T-helper 2 cell treated with Interferon-gamma antibody and Interleukin-4, amounts not matched to agents 5 μg/mL and 100 μg/mL, for 36 hours (primary cell): ENCODE data around the gene KCND1.
"Not testable (repeated sequence)": the region's sequence is repeated elsewhere in the genome, so short reads cannot be mapped to it uniquely, and the experiment has no call there.

Experiments used
- DNase-seq: peaks from one replicate; pipeline ENCODE4 v3.0.0; 2021; ENCODE audit warnings: low spot score
- H3K27ac Mint-ChIP-seq: one replicate; pipeline ENCODE4 v1.8.0; 2021; ENCODE audit warnings: mild to moderate bottlenecking, mixed read lengths
- H3K27me3 Mint-ChIP-seq: one replicate; pipeline ENCODE4 v1.8.0; 2021; ENCODE audit warnings: low read depth, mixed read lengths
- H3K36me3 Mint-ChIP-seq: one replicate; pipeline ENCODE4 v1.8.0; 2021; ENCODE audit warnings: low read depth, mixed read lengths
- H3K4me1 Mint-ChIP-seq: one replicate; pipeline ENCODE4 v1.8.0; 2021; ENCODE audit warnings: low read depth, mixed read lengths
- H3K4me3 Mint-ChIP-seq: one replicate; pipeline ENCODE4 v1.8.0; 2022; ENCODE audit warnings: mild to moderate bottlenecking, moderate library complexity, mixed read lengths
- H3K9me3 Mint-ChIP-seq: one replicate; pipeline ENCODE4 v1.8.0; 2021; ENCODE audit warnings: mixed read lengths

Gene KCND1

DNA sequence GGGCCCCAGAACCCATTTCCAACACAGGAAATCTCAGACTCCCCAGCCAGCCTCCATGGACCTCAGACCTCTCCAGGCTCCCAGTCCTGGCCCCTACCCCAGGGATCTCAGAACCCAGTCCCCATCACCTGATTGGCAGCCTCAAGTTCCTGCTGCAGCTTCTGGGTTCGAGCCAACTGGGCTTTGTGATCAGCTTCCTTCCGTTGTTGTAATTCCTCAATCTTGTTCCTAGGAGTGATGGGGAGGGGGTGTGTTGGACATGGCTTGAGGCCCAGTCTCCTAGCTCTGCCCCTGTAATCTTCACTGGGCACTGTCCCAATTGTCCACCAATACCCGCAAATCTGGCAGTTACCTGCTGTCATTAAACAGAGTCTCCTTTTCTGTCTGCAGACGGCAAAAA lies 17.8 kb upstream of the KCND1 start:
- DNase-seq: no peak
- Mint-ChIP-seq H3K27ac (no peak overlapping the region), H3K27me3 (no peaks in the 10 kb centered on the region), H3K9me3 (no peaks in the 10 kb centered on the region), H3K4me3 (no peak overlapping the region), H3K4me1 (no peaks in the 10 kb centered on the region), H3K36me3 (peaks cover 41% of the 10 kb centered on the region)

DNA sequence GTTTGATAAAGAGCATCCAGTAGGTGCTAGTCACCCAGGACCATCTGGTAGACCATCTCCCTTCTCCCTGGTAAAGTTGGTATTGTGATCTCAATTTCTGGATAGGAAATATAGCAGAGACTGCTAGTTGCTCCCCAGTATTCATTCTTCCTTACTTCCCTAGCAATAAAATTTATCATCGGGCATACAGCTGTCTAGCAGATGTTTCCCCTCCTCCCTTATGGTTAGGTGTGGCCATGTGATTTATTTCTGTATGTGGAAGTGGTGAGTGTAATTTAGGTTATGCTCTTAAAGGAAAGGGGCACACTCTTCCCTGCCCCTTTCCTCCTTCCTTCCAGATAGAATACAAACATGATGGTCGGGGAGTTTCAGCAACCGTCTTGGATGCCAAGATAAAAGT lies 12.3 kb upstream of the KCND1 start:
- Mint-ChIP-seq H3K27ac (no peak overlapping the region), H3K4me1 (no peaks in the 10 kb centered on the region), H3K27me3 (no peaks in the 10 kb centered on the region), H3K4me3 (no peak overlapping the region), H3K36me3 (peaks cover 38% of the 10 kb centered on the region), H3K9me3 (no peaks in the 10 kb centered on the region)
- no peak for DNase-seq

DNA sequence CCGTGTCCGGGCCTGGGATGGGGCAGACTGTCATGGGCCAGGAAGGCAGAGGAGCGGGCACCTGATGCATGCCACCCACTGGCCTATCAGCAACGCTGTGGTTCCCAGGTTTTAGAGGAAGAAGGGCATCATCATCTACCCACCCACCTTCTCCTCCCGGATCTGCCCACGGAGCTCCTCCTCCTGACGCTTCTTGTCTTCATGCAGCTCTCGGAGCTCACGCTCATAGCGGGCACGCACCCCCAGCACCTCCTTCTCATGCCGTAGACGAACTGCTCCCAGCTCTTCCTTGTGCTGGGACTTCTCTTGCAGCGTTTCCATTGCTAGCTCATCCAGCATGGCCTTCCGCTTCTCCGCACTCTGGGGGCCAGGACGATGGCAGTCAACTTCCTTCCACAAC lies 11.4 kb upstream of the KCND1 start:
- peaks cover 35% of the 10 kb centered on the region for H3K36me3 Mint-ChIP-seq
- H3K9me3 Mint-ChIP-seq: no peaks in the 10 kb centered on the region
- no peak overlapping the region for H3K27ac Mint-ChIP-seq
- H3K27me3 Mint-ChIP-seq: no peaks in the 10 kb centered on the region
- H3K4me3 Mint-ChIP-seq: no peak overlapping the region
- H3K4me1 Mint-ChIP-seq: no peaks in the 10 kb centered on the region
- no peak for DNase-seq

DNA sequence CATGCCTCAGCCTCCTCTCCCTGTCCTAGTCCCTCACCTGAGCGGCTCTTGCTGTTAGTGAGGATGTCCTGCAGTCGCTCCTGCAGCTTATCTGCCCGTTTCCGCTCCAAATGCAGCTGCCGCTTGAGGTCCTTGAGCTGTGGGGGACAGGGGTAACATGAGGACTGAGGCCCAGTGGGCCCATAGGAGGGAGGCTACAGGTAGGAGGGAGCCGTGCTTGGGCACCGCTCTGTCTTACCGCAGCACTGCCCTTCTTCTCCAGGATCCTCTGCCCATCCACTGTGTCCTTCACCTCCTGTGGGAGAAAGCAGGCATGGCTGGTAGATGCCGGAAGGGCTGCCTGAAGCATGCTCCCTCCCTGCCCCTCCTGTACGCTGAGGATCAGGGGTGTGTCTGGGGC lies 9.5 kb upstream of the KCND1 start:
- Mint-ChIP-seq H3K27ac (no peak overlapping the region), H3K36me3 (peaks cover 37% of the 10 kb centered on the region), H3K27me3 (no peaks in the 10 kb centered on the region), H3K9me3 (no peaks in the 10 kb centered on the region), H3K4me1 (no peaks in the 10 kb centered on the region), H3K4me3 (no peak overlapping the region)
- DNase-seq: no peak

DNA sequence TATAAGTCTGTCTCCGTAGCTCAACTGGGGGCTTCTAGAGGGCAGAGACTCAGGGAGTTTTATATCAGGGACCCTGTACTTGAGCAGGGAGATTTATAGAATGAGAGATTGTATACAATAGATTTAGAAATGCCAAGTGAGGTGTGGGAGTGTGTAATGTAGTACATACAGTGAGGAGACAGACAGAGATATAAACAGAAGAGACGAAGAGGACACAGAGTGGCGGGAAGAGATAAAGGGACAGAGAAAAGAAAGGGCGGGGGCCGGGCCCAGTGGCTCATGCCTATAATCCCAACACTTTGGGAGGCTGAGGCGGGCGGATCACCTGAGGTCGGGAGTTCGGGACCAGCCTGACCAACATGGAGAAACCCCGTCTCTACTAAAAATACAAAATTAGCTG lies 8.7 kb upstream of the KCND1 start:
- not testable (repeated sequence) for H3K4me3 Mint-ChIP-seq, H3K27ac Mint-ChIP-seq, H3K4me1 Mint-ChIP-seq, H3K27me3 Mint-ChIP-seq, DNase-seq, H3K9me3 Mint-ChIP-seq
- peaks cover 38% of the 10 kb centered on the region for H3K36me3 Mint-ChIP-seq

DNA sequence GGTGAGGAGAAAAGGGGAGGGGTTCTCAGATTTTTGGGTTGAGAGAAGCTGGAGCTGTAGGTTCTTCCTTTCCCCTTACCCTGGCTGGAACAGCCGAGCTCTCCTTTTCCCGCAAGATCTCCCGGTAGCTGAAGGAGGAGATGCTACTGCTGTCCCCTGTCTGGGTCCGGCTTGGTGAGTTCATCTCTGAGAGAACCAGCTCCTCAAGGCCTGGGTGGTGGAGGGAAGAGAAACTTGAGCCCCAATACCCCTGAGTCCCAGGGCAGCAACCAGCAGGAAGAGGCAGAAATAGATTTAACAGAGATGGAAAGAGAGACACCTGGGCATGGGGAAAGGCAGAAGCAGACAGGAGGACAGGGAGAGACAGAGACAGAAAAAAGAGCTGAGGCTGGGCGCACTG lies 6.6 kb upstream of the KCND1 start:
- Mint-ChIP-seq H3K4me3 (no peak overlapping the region), H3K4me1 (no peaks in the 10 kb centered on the region), H3K9me3 (no peaks in the 10 kb centered on the region), H3K27ac (no peak overlapping the region), H3K27me3 (no peaks in the 10 kb centered on the region), H3K36me3 (peaks cover 29% of the 10 kb centered on the region)
- DNase-seq: no peak

DNA sequence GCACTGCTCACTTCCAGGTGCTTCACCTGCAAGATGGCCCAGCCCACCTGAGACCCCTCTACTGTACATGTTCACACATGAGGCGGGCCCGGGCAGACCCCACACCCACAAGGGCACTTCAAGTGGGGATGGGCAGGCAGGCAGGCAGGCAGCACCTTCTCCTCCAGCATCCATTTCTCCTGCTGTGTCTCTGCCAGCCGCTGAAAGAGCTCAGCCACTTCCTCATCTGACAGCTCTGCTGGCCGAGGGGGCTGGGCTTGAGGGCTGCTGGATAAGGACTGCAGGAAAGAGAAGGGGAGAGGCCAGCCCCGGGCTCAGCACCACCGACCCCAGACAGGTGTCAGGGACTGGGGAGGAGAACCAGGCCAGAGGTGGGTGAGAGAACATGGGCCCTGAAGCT lies 4.4 kb upstream of the KCND1 start:
- Mint-ChIP-seq H3K27ac (no peak overlapping the region), H3K4me1 (peaks cover 6% of the 10 kb centered on the region), H3K4me3 (no peak overlapping the region), H3K36me3 (peaks cover 27% of the 10 kb centered on the region), H3K27me3 (no peaks in the 10 kb centered on the region), H3K9me3 (no peaks in the 10 kb centered on the region)
- no peak for DNase-seq

DNA sequence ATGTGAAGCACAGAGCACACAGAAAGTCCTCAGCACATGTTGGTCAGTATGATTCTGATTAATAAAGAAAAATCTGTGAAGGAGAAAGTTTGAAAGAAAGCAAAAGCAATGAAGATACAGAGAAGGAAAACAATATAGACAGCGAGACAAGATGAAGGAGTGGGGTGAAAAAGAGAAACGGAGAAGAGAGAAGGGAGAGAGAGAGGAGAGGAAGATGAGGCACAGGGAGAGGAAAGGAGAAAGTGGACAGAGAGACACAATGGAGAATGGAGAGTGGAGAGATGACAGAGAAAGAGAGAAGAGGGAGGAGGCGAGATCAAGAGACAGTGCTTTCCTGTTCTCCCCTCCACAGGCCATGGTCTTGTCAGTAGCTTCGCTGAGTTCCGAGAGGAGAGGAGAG lies 3.9 kb upstream of the KCND1 start:
- no peak overlapping the region for H3K4me3 Mint-ChIP-seq
- H3K4me1 Mint-ChIP-seq: peaks cover 6% of the 10 kb centered on the region
- DNase-seq: no peak
- peak overlapping the region; percentile 32 for H3K27ac Mint-ChIP-seq
- peaks cover 24% of the 10 kb centered on the region for H3K36me3 Mint-ChIP-seq
- H3K9me3 Mint-ChIP-seq: no peaks in the 10 kb centered on the region
- H3K27me3 Mint-ChIP-seq: no peaks in the 10 kb centered on the region

DNA sequence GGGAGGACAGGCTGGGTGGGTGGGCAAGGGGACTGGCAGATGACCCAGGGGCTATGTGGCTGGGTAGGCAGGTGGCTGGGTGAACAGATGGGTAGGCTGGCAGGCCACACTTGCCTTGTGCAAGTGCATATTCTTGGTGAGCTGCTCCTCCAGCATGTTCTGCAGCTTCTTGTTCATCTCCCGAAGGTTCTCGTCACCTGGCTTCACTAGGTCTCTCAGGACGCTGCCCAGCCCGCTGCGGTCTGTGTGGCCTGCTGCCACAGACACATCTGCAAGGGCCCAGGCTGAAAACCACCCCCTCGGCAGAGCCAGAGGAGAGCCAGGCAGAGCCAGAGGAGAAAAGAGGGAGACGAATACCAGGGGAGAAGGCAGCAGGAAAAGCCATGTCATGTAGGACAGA lies 3.4 kb upstream of the KCND1 start:
- H3K27me3 Mint-ChIP-seq: no peaks in the 10 kb centered on the region
- H3K27ac Mint-ChIP-seq: no peak overlapping the region
- no peak overlapping the region for H3K4me3 Mint-ChIP-seq

DNA sequence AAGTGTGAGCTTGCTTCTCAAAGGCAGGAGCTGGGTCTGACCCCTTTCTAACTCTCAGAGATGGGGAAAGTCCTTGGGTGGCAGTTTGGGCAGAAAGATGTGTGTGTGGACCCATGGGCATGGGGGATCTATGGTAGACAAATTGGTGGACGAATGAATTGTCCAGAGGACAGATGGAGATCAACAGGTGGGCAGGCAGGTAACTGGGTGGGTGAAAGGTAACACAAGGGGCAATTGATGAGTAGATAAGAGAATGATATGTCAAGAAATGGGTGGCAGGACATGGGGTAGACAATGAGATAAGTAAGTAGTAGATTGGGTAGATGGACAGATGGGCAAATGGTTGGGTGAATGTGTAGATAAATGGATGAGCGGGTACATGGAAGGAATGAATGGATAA lies 2.9 kb upstream of the KCND1 start:
- no peak overlapping the region for H3K27ac Mint-ChIP-seq
- no peak for DNase-seq
- H3K36me3 Mint-ChIP-seq: peaks cover 22% of the 10 kb centered on the region
- H3K4me1 Mint-ChIP-seq: peaks cover 6% of the 10 kb centered on the region
- H3K4me3 Mint-ChIP-seq: no peak overlapping the region
- no peaks in the 10 kb centered on the region for H3K27me3 Mint-ChIP-seq
- no peaks in the 10 kb centered on the region for H3K9me3 Mint-ChIP-seq

More for the DNA sequence above, 3.4 kb upstream of the KCND1 start:
- DNase-seq: no peak
- peaks cover 6% of the 10 kb centered on the region for H3K4me1 Mint-ChIP-seq
- no peaks in the 10 kb centered on the region for H3K9me3 Mint-ChIP-seq
- peaks cover 22% of the 10 kb centered on the region for H3K36me3 Mint-ChIP-seq

DNA sequence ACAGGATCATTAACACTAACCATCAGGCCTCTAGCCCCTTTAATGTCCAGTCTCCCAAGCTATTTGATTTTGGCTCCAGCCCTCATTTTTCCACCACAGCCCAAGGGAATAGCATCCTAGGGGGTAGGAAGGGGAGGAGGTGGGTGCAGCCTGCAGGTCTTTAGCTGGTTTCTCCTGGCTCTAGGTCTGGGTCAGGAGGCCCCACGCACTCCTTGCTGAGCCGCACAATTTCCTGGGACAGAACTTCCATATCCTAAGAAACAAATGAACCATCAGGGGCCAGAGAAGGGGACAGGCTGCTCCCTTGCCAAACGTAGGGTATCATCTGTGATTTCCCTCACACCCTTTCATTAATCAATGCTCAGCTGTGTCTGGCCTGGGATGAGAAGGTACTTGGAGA lies 2.4 kb upstream of the KCND1 start:
- Mint-ChIP-seq H3K36me3 (peaks cover 22% of the 10 kb centered on the region), H3K9me3 (no peaks in the 10 kb centered on the region), H3K4me3 (no peak overlapping the region), H3K27ac (no peak overlapping the region), H3K27me3 (no peaks in the 10 kb centered on the region), H3K4me1 (peaks cover 6% of the 10 kb centered on the region)
- no peak for DNase-seq

DNA sequence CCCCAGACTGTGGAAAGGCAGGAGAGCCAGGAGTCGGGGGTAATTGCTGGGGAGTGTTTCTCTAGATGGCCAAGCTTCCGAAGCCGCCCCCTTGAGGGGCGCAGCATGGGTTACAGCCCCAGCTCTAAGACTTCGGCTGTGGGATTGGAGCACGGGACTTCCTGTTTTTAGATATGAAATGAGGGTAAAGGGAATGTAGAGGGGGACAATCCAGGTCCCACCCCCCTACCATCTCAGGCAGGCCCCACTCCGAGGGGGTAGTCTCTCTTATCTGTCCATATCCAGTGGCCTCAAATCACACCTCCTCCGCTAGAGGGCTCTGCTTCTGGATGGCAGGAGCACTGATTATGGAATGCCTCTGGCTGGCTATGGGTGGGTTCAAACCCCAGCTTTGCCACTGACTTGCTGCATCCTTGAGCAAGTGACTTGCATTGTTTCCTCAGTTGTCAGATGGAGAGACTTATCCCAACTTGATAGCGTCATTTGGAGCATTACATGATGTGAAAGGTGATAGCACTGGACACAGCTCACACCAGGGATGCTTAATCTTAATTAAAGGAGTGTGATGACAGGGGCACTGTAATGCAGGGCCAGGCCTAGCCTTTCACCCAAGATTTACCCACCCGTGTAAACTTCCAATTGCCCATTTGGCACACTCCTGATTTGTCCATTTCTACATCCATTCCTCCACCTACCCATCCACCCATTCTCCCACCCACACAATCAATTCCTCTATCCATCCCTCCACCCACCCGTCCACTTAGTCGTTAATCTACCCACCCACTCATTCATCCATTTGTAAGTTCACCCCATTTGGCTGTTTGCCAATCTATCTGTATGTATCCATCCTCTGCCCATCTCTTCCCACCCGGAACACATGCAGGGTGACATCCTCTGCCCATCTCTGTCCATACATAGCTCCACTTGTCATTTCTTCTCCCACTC lies 848 bp upstream of the KCND1 start:
- Mint-ChIP-seq H3K27ac (no peak overlapping the region), H3K27me3 (no peaks in the 10 kb centered on the region), H3K9me3 (no peaks in the 10 kb centered on the region), H3K36me3 (peaks cover 12% of the 10 kb centered on the region), H3K4me1 (peaks cover 6% of the 10 kb centered on the region), H3K4me3 (peak overlapping the region; percentile 21)
- peak; percentile 9 for DNase-seq

DNA sequence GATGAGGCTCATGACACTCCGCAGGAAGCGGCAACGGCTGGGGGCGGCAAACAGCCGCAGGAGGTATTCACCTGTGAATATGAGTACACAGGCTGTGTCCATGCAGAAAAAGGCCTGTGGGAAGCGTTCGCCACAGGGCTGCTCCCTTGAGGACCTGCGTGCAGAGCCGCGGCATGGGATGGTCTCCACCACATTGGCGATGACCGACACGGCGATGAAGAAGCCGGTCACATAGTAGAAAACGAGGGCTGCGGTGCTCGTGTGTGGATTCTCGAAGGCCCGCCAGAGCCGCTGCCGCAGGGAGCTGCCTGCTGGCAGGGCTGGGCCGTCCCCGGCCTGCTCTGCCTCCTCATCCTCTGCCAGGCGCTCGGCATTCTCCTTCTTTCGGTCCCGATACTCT lies 2.2 kb downstream of the KCND1 start:
- Mint-ChIP-seq H3K4me1 (peaks cover 6% of the 10 kb centered on the region), H3K27me3 (no peaks in the 10 kb centered on the region), H3K36me3 (peaks cover 7% of the 10 kb centered on the region), H3K27ac (no peak overlapping the region), H3K4me3 (no peak overlapping the region), H3K9me3 (no peaks in the 10 kb centered on the region)
- no peak for DNase-seq

DNA sequence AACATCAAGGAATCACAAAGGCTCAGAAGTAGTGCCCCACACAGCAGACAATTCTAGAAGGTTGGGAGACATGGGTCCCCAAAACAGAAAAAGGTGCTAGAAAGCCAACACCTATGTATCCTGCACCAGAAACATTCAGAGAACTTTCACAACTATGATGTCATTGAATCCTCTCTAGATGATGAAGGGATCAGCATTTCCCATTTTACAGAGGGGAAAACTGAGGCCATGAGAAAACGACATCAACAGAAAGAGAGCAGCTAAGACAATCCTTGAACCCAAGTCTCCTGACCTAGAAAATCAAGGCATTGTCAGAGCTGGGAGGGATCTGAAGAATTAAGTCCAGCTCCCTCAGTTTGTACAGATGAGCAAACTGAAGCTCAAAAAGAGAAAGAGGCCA lies 3.3 kb downstream of the KCND1 start:
- peaks cover 6% of the 10 kb centered on the region for H3K4me1 Mint-ChIP-seq
- no peaks in the 10 kb centered on the region for H3K27me3 Mint-ChIP-seq
- no peak for DNase-seq
- H3K27ac Mint-ChIP-seq: no peak overlapping the region
- no peak overlapping the region for H3K4me3 Mint-ChIP-seq
- peaks cover 10% of the 10 kb centered on the region for H3K36me3 Mint-ChIP-seq
- H3K9me3 Mint-ChIP-seq: no peaks in the 10 kb centered on the region
